UCSD-AML1 (cell line): ENCODE measurements around the gene RUBCNL.

Source experiments
- DNase-seq: peaks from one replicate; lab custom pipeline; 2025; ENCODE audit not compliant: unreplicated experiment; lab: John Stamatoyannopoulos, UW

Gene RUBCNL

GRCh38 chr13:46313024-46313423, 74.0 kb downstream of the RUBCNL start:
- DNase-seq: no peak

DNA sequence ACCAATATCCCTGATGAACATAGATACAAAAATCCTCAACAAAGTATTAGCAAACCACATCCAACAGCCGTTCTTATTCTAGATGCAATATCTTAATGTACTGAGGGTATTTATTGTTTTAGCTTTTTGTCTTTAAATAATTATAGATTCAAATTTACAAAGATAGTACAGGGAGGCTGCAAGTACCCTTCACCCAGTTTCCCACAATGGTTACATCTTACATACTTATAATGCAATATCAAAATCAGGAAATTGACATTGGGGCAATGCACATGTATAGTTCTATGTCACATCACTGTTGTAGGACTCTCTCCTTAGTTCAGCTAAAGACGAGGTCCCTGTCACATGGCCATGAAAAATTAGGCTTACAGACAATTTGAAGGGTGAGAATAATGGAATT, 75.8 kb downstream of the RUBCNL start:
- DNase-seq: no peak

- no peak for DNase-seq
These were observed 77.0 kb downstream of the RUBCNL start for GRCh38 chr13:46310066-46310465.

GRCh38 chr13:46307554-46307953, 79.5 kb downstream of the RUBCNL start:
- no peak for DNase-seq

- DNase-seq: no peak
These were observed 82.5 kb downstream of the RUBCNL start for GRCh38 chr13:46304546-46304945.

- DNase-seq: no peak
These were observed 83.2 kb downstream of the RUBCNL start for GRCh38 chr13:46303742-46304385.

GRCh38 chr13:46297361-46297811, 89.7 kb downstream of the RUBCNL start:
- DNase-seq: no peak

DNA sequence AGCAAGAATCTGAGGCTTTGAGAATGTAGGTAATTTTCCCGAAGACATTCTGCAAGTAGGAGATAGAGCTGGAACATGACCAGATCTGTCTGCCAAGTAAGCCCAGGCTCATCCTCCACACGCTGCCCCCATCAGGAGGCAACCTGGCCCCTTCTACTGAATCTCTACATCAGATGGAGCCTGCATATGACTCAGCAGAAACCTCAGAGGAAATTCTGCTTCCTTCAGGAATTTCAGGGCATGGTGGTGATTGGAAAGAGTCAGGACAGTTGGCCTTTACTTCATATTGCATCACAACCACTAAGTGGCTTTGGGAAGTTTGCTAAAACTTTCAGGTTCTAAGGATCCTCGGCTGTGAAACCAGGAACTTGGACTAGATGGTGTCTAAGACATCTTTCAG, 90.1 kb downstream of the RUBCNL start:
- DNase-seq: no peak

DNA sequence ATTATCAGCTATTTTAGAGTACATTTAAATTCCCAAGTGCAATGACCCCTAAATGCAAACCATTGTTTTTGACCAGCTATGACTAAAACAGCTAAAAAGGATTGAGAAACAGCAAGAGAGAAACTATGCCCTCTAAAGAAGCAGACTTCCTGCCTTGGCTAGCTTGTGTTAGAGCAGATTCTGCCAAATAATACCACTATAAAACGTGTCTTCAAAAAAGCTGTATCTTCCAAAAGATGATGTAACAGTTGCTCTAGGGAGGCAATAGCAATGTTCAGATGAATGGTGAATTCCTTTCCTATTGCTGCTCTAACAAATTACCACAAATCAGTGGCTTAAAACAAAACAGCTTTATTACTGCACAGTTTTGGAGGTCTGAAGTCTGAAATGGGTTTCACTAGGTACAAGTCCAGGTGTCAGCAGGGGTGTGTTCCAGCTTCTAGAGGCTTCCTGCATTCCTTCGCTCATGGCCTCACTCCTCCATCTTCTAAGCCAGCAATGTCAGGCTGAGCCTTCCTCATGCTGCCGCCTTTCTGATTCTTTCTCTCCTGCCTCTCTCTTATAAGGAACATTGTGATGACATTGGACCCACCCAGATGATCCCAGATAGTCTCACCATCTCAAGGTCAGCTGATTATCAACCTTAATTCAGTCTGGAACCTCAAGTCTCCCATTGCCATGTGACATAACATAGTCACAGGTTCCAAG, 90.8 kb downstream of the RUBCNL start:
- DNase-seq: no peak

- DNase-seq: no peak
These were observed 91.4 kb downstream of the RUBCNL start for GRCh38 chr13:46295491-46296114.

DNA sequence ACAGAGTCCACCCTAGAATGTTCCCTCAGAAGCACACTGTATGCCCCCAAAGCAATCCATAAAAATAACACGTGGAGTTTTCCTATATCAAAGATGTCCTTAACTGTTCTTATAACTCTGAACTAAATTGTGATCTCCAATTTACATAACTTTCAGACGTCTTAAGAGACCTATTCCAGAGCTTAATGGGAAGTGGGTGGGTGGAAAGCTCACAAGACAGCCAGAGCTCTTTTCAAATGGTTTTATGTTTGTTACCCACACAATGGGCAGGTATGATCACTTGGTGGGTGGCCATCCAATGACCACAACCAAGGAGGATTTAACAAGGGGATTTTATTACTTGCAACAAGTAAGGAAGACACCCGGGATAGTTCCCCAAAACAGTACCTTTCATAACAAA, 93.6 kb downstream of the RUBCNL start:
- no peak for DNase-seq
